GM23248 (cell line): Measurements from ENCODE around the gene ABCG5. TPM values are rescaled to one million over a fixed set of nuclear protein-coding genes. Genes with fewer than 3 reads are reported as not detected.

Experiments
- DNase-seq: peaks from one replicate; pipeline ENCODE4 v3.0.0-alpha.2; 2015
- H2AFZ ChIP-seq: fragments of 200-600 bp; sonication (generic); 2 replicates; pipeline ENCODE4 v1.6.1; 2016; ENCODE audit warnings: antibody characterized with exemption
- H3F3A ChIP-seq: fragments of 200-600 bp; sonication (generic); 2 replicates; pipeline ENCODE4 v1.6.1; 2016; ENCODE audit warnings: mild to moderate bottlenecking, antibody characterized with exemption, mixed run types; ENCODE audit not compliant: insufficient read depth
- H3K27ac ChIP-seq: fragments of 200-600 bp; sonication (generic); 2 replicates; pipeline ENCODE4 v1.5.1; 2016; ENCODE audit warnings: mild to moderate bottlenecking
- H3K27me3 ChIP-seq: fragments of 200-600 bp; sonication (generic); replicated peaks from 2 replicates; pipeline ENCODE4 v1.6.1; 2016; ENCODE audit warnings: mild to moderate bottlenecking; ENCODE audit not compliant: insufficient read depth
- H3K36me3 ChIP-seq: fragments of 200-600 bp; sonication (generic); 2 replicates; pipeline ENCODE4 v1.6.1; 2016; ENCODE audit warnings: low read depth, mild to moderate bottlenecking
- H3K4me1 ChIP-seq: fragments of 200-600 bp; sonication (generic); 2 replicates; pipeline ENCODE4 v1.6.1; 2016; ENCODE audit warnings: mild to moderate bottlenecking; ENCODE audit not compliant: insufficient read depth
- H3K4me2 ChIP-seq: fragments of 200-600 bp; sonication (generic); one replicate; pipeline ENCODE4 v1.6.1; 2016; ENCODE audit warnings: mild to moderate bottlenecking; ENCODE audit not compliant: unreplicated experiment
- H3K4me3 ChIP-seq: fragments of 200-600 bp; sonication (generic); 2 replicates; pipeline ENCODE4 v1.5.1; 2016; ENCODE audit warnings: mild to moderate bottlenecking
- H3K79me2 ChIP-seq: fragments of 200-600 bp; sonication (generic); 2 replicates; pipeline ENCODE4 v1.6.1; 2016; ENCODE audit warnings: mild to moderate bottlenecking; ENCODE audit not compliant: insufficient read depth
- H3K9ac ChIP-seq: fragments of 200-600 bp; sonication (generic); 2 replicates; pipeline ENCODE4 v1.6.1; 2016; ENCODE audit warnings: mild to moderate bottlenecking
- H3K9me2 ChIP-seq: fragments of 200-600 bp; sonication (generic); 2 replicates; pipeline ENCODE4 v1.6.1; 2016; ENCODE audit warnings: mixed run types, mild to moderate bottlenecking, moderate library complexity; ENCODE audit not compliant: insufficient read depth
- H3K9me3 ChIP-seq: fragments of 200-600 bp; sonication (generic); one replicate; pipeline ENCODE4 v1.6.1; 2017; ENCODE audit warnings: low read depth
- H4K20me1 ChIP-seq: fragments of 200-600 bp; sonication (generic); 2 replicates; pipeline ENCODE4 v1.6.0; 2016; ENCODE audit not compliant: insufficient read depth
- EZH2 ChIP-seq: fragments of 200-600 bp; sonication (generic); IDR thresholded peaks from 2 replicates; pipeline ENCODE4 v1.6.1; 2018; ENCODE audit warnings: antibody characterized with exemption, mild to moderate bottlenecking; ENCODE audit not compliant: insufficient read depth, poor library complexity, severe bottlenecking
- EZH2phosphoT487 ChIP-seq: fragments of 200-600 bp; sonication (generic); IDR thresholded peaks from 2 replicates; pipeline ENCODE4 v1.6.1; 2018; ENCODE audit warnings: antibody characterized with exemption, moderate library complexity, mild to moderate bottlenecking, low read depth; ENCODE audit not compliant: insufficient read depth
- WGBS, 2 experiments: methylation state at CpG; one replicate each; pipeline ENCODE4 v1.1.6; 2015 to 2017; ENCODE audit warnings: low lambda C conversion rate in 2 of 2, low coverage in 1 of 2; ENCODE audit errors: missing lambda C conversion rate in 2 of 2; 5-methylcytosine and 5-hydroxymethylcytosine counted together
- in situ Hi-C: fragments of 300-500 bp; cut with MboI; formaldehyde crosslinking; loops from 2 replicates; pipeline ENCODE4 v1.15.0; 2020
- polyA plus RNA-seq: library from polyadenylated mRNA; unstranded; fragments of >200 nt; fragmentation: Nextera tagmentation; extraction: Ambion mirVana; gene quantifications from 2 replicates; pipeline ENCODE4 v1.2.1, GENCODE V29; 2016
- total RNA-seq: library from RNA; depleted of rRNA; stranded (reverse); fragments of >200 nt; shearing (Covaris generic); gene quantifications from 2 replicates; pipeline ENCODE4 v1.2.3, GENCODE V29; 2014

Gene ABCG5
- total and polyA plus RNA-seq, 2 experiments from 2014 or later: not detected

- in situ Hi-C loops: no loop called here
- Histone ChIP-seq H3K36me3 (no peaks in the 10 kb centered on the region), H4K20me1 (no peaks in the 10 kb centered on the region), H3K9me3 (no peaks in the 10 kb centered on the region), H3K27me3 (peaks cover 17% of the 10 kb centered on the region; the same call in 1 of the 2 replicates), H3K27ac (no peak overlapping the region), H3K4me3 (no peak overlapping the region), H3K4me1 (no peaks in the 10 kb centered on the region), H2AFZ (no peak overlapping the region), H3K9me2 (no peaks in the 10 kb centered on the region), H3K9ac (no peak overlapping the region), H3K4me2 (no peak overlapping the region), H3F3A (no peaks in the 10 kb centered on the region), H3K79me2 (no peaks in the 10 kb centered on the region)
- 1 to 3% methylated on average over 5 of the region's 5 CpGs for WGBS, 2 experiments
- TF ChIP-seq EZH2phosphoT487 (no peak), EZH2 (no peak)
- peak; percentile 13 for DNase-seq
Measured at GRCh38 chr2:43840965-43841364, 2.3 kb upstream of the ABCG5 start.

GRCh38 chr2:43839776-43840564, 1.3 kb upstream of the ABCG5 start:
- Histone ChIP-seq H3K4me2 (no peak overlapping the region), H3K4me3 (no peak overlapping the region), H3K9me2 (no peaks in the 10 kb centered on the region), H4K20me1 (no peaks in the 10 kb centered on the region), H3K79me2 (no peaks in the 10 kb centered on the region), H3K4me1 (no peaks in the 10 kb centered on the region), H3K36me3 (no peaks in the 10 kb centered on the region), H2AFZ (no peak overlapping the region), H3K9me3 (no peaks in the 10 kb centered on the region), H3K27me3 (peaks cover 21% of the 10 kb centered on the region; the same call in 1 of the 2 replicates), H3K27ac (no peak overlapping the region), H3K9ac (no peak overlapping the region), H3F3A (no peaks in the 10 kb centered on the region)
- in situ Hi-C loops: no loop called here
- WGBS, 2 experiments: 68 to 78% methylated on average over 14 of the region's 14 CpGs
- TF ChIP-seq EZH2phosphoT487 (no peak), EZH2 (no peak)
- no peak for DNase-seq

- Histone ChIP-seq H3F3A (no peaks in the 10 kb centered on the region), H3K27ac (no peak overlapping the region), H3K9me3 (no peaks in the 10 kb centered on the region), H3K4me1 (no peaks in the 10 kb centered on the region), H3K79me2 (no peaks in the 10 kb centered on the region), H3K4me3 (no peak overlapping the region), H3K9ac (no peak overlapping the region), H3K4me2 (no peak overlapping the region), H4K20me1 (no peaks in the 10 kb centered on the region), H3K9me2 (no peaks in the 10 kb centered on the region), H3K36me3 (no peaks in the 10 kb centered on the region), H2AFZ (no peak overlapping the region), H3K27me3 (peaks cover 21% of the 10 kb centered on the region; the same call in 1 of the 2 replicates)
- WGBS, 2 experiments: 78 to 83% methylated on average over 21 of the region's 21 CpGs
- in situ Hi-C loops: no loop called here
- TF ChIP-seq EZH2phosphoT487: no peak
- no peak for TF ChIP-seq EZH2
- DNase-seq: no peak
Measured at GRCh38 chr2:43837831-43838559, 644 bp downstream of the ABCG5 start.

- H3K36me3 ChIP-seq: no peaks in the 10 kb centered on the region
- no peaks in the 10 kb centered on the region for H3K79me2 ChIP-seq
- peaks cover 26% of the 10 kb centered on the region; the same call in 1 of the 2 replicates for H3K27me3 ChIP-seq
- no peaks in the 10 kb centered on the region for H4K20me1 ChIP-seq
- in situ Hi-C loops: no loop called here
- no peak overlapping the region for H2AFZ ChIP-seq
- no peak overlapping the region for H3K4me2 ChIP-seq
- H3K9me2 ChIP-seq: no peaks in the 10 kb centered on the region
- DNase-seq: no peak
- no peaks in the 10 kb centered on the region for H3K4me1 ChIP-seq
- no peak overlapping the region for H3K27ac ChIP-seq
- WGBS, 2 experiments: 55 to 56% methylated on average over 4 of the region's 4 CpGs
- H3K9ac ChIP-seq: no peak overlapping the region
- H3K4me3 ChIP-seq: no peak overlapping the region
- TF ChIP-seq EZH2 (no peak), EZH2phosphoT487 (no peak)
- H3K9me3 ChIP-seq: no peaks in the 10 kb centered on the region
- H3F3A ChIP-seq: no peaks in the 10 kb centered on the region
Measured at GRCh38 chr2:43837033-43837432, 1.6 kb downstream of the ABCG5 start.
